Coronary artery (tissue), 2 donors: ENCODE measurements around the gene AGPAT3.

ENCODE experiments used
- DNase-seq: peaks from one replicate; pipeline ENCODE4 v3.0.0-alpha.2; 2017; ENCODE audit warnings: low spot score
- H3K27ac ChIP-seq, 2 donors: fragments of 200-600 bp; sonication (generic); one replicate each; pipeline ENCODE4 v1.5.1; 2016 to 2019
- H3K4me3 ChIP-seq: fragments of 200-600 bp; sonication (generic); 2 replicates; pipeline ENCODE4 v1.5.1; 2016; ENCODE audit warnings: mild to moderate bottlenecking, moderate library complexity
- CTCF ChIP-seq: fragments of 200-600 bp; sonication (generic); IDR thresholded peaks from one replicate; pipeline ENCODE4 v1.5.1; 2019; ENCODE audit warnings: antibody characterized with exemption

Gene AGPAT3

DNA sequence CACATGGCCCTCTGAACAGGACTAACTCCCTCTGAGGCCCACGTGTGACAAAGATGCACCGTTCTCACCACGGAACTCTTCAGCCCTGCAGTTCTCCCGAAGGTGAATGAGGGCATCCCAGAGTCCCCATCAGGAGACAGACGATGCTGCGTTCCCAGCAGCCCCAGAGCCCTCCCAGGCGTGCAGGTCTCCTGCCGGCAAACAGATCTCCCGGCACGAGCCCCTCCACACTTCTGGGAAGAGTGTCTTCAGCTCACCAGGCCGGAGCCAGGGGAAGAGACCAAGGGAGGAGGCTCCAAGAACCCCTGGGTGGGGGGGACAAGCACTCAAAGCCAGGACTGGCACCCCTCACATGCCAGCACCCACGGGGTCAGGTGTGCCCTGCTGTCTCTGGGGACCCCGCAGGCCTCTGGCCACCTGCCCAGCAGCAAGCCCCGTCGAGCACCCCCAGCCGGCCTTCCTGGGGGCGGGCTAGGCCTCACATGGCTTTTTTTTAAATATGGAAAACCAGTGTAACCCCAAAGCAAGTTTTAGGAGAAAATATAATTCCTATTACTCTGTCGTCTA is 102.0 kb downstream of the AGPAT3 start:
- no peak for DNase-seq
- H3K4me3 ChIP-seq = no peak overlapping the region
- no peak overlapping the region for H3K27ac ChIP-seq
- TF ChIP-seq CTCF = no peak

- no peak overlapping the region for H3K27ac ChIP-seq
- TF ChIP-seq CTCF = no peak
- no peak overlapping the region for H3K4me3 ChIP-seq
- DNase-seq = no peak
These were observed 103.0 kb downstream of the AGPAT3 start for GRCh38 chr21:43967981-43968380.

DNA sequence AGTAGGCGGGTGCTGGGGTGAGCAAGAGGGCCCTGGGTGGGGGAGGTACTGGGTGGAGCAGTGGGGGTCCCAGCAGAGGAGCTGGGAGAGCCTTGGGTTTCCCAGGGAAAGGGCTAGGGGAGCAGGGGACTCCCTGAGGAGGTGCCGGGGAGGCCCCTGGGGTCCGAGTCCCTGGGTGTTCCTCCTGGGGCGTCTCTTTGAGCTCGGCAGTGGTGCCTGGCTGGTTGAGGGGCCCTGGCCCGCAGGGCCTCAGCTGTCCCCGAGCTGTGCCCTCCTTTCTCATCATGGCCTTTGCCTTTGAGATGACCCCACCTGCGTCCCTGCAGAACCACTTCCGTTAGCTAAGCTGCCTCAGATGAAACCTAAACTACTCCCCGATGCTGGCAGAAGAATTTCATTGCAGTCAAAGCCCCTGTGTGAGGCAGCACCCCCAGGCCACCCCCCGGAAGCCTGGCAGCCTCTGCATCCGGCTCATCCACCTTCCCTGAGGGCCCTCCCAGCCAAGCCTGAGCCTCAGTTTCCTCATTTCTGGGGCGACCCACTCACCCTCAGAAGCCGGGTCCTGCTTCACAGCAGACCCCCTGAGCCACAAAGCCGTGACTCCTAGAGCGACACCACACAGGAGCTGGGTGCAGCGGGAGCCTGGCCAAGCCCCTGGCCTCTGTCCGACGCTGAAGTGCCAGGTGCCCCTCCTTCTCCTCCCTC is 103.5 kb downstream of the AGPAT3 start:
- Histone ChIP-seq H3K4me3 (no peak overlapping the region), H3K27ac (no peak overlapping the region)
- no peak for DNase-seq
- TF ChIP-seq CTCF = no peak

DNA sequence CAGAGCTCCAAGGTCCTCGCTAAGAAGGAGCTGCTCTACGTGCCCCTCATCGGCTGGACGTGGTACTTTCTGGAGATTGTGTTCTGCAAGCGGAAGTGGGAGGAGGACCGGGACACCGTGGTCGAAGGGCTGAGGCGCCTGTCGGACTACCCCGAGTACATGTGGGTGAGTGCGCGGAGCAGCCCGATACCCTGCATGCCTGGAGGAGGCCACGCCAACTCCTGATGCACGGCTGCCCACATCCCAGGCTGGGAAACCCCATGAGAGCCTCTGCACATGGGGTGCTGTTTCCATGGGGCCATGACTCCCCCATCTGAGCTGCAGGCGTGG is 104.1 kb downstream of the AGPAT3 start:
- H3K4me3 ChIP-seq = no peak overlapping the region
- no peak for DNase-seq
- TF ChIP-seq CTCF = no peak

GRCh38 chr21:43970551-43970950 is 105.5 kb downstream of the AGPAT3 start:
- Histone ChIP-seq H3K27ac (no peak overlapping the region), H3K4me3 (no peak overlapping the region)
- DNase-seq = no peak
- no peak for TF ChIP-seq CTCF

More for the DNA sequence above, 104.1 kb downstream of the AGPAT3 start:
- H3K27ac ChIP-seq = no peak overlapping the region

DNA sequence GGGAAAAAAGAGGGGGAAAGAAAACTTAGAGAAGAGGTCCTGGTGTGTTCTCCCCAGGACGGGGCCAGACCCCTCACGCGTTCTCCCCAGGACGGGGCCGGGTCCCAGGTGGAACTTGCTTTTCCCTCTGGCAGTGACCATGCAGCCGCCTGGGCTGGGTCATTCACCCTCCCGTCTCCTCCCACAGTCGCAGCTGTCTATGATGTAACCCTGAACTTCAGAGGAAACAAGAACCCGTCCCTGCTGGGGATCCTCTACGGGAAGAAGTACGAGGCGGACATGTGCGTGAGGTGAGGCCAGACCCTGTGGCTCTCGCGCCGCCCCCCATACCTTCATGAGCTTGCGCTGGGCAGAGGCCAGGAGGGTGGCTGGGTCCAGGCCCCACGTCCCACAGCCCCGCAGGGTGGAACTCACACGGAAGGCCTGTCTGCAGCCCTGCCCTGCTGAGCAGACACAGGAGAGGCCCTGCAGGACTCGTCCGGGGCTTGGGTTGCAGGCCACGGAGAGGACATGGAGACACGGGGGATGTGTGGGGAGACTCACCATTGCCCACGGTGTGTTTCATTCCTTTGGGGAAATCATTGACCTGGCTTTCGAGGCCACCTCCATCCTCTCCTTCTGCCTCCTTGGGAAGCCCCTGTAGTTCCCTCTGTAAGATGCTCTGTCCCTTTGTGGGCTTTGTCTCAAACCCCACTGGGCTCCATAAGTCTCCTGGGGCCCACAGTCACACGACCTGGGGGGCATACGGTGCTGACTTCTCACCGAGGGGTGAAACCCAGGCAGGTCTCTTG is 106.4 kb downstream of the AGPAT3 start:
- DNase-seq = no peak
- Histone ChIP-seq H3K4me3 (no peak overlapping the region), H3K27ac (no peak overlapping the region)
- TF ChIP-seq CTCF = no peak

DNA sequence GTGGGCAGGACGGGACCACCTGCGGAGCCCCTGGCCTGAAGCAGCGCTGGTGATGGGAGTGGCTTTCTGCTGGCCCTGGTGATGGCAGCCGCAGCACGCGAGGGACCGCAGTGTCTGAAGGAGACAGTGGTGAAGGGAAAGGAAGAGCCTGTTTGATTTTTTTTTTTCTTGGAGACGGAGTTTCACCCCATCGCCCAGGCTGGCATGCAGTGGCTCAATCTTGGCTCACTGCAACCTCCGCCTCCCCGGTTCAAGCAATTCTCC is 106.9 kb downstream of the AGPAT3 start:
- no peak overlapping the region for H3K27ac ChIP-seq
- no peak overlapping the region for H3K4me3 ChIP-seq
- no peak for DNase-seq
- TF ChIP-seq CTCF = no peak
